ENCODE data around the gene MRPL55. TPM values are rescaled to one million over a fixed set of nuclear protein-coding genes. Genes with fewer than 3 reads are reported as not detected.

MRPL55 gene
- total and polyA plus RNA-seq, 2 of the 4 experiments (the other 2 are of a cell fraction): 48.9 to 95.4 TPM

DNA sequence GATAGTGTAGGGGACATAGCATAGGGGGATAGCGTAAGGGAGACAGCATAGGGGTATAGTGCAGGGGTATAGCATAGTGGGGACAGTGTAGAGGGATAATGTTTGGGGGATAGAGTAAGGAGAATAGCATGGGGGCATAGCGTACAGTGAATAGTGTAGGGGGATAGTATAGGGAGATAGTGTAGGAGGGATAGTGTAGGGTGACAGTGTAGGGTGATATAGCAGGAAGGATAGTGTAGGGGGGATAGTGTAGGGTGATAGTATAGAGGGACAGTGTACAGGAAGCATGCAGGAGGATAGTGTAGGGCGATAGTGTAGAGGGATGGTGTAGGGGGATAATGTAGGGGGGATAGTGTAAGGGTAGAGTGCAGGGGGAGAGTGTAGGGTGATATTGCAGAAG lies 38.2 kb downstream of the MRPL55 start:
- Histone ChIP-seq H3K4me1 (ENCODE audit: control insufficient read depth, insufficient read depth, low read length) (no peaks in the 10 kb centered on the region), H3K9ac (ENCODE audit: low read depth, low read length) (no peak overlapping the region), H3K14ac (replicated peaks; ENCODE audit: low read depth, low read length) (no peak overlapping the region), H4K20me1 (ENCODE audit: insufficient read depth, low read length) (peaks cover 12% of the 10 kb centered on the region), H3K4me3 (ENCODE audit: insufficient read depth, low read depth, low read length) (no peak overlapping the region), H4K5ac (ENCODE audit: low read depth, low read length) (no peak overlapping the region), H3K27ac (ENCODE audit: insufficient read depth, low read length) (no peak overlapping the region), H3K18ac (ENCODE audit: low read depth, low read length) (no peak overlapping the region), H2BK120ac (ENCODE audit: low read depth, low read length) (no peak overlapping the region), H2BK20ac (ENCODE audit: low read depth, low read length) (no peak overlapping the region), H3K36me3 (ENCODE audit: control insufficient read depth, insufficient read depth, low read length) (no peaks in the 10 kb centered on the region), H3K4ac (ENCODE audit: low read depth, low read length) (no peak overlapping the region), H2AK9ac (replicated peaks; ENCODE audit: low read depth, low read length, poor library complexity) (no peak overlapping the region), H3K79me1 (ENCODE audit: low read depth in 1 of 2, low read length in 2 of 2) (no peaks in the 10 kb centered on the region), H2AFZ (replicated peaks; ENCODE audit: low read length, poor library complexity) (no peak overlapping the region), H3K27me3 (ENCODE audit: control insufficient read depth, insufficient read depth, low read length) (peaks cover 31% of the 10 kb centered on the region), H3K23ac (ENCODE audit: low read depth, low read length) (no peak overlapping the region), H3K9me1 (ENCODE audit: insufficient read depth, low read length) (no peaks in the 10 kb centered on the region), H3K56ac (ENCODE audit: extremely low read depth, insufficient read depth, low read length) (no peak overlapping the region), H2AK5ac (ENCODE audit: low read depth, low read length) (no peak overlapping the region), H2BK15ac (ENCODE audit: low read depth, low read length) (no peak overlapping the region), H2BK5ac (ENCODE audit: low read depth, low read length, poor library complexity, severe bottlenecking) (no peak overlapping the region), H3K4me2 (ENCODE audit: low read depth, low read length) (no peak overlapping the region), H3K9me3 (ENCODE audit: control insufficient read depth, insufficient read depth, low read length) (no peaks in the 10 kb centered on the region), H4K8ac (ENCODE audit: low read depth in 2 of 2, low read length in 2 of 2) (no peak overlapping the region), H4K91ac (ENCODE audit: insufficient read depth, low read depth, low read length) (no peak overlapping the region)
- ATAC-seq (ENCODE audit: low read depth): no peak
- dilution Hi-C loops (cut with HindIII; ENCODE audit: low sequenced_read_pairs, unreplicated experiment) (no loop called here), intact Hi-C loops (cut with micrococcal nuclease) (no loop called here), in situ Hi-C loops (cut with MboI; ENCODE audit: low sequenced_read_pairs) (no loop called here)
- ChIA-PET POLR2A (ENCODE audit: unreplicated experiment) (no interaction called here), CTCF (no interaction called here)
- WGBS, 2 experiments (ENCODE audit: extremely low coverage in 2 of 2, insufficient read length in 1 of 2): 60 to 100% methylated on average over 2 to 3 of the region's 3 CpGs
- BruUV-seq (replicated peaks): no TSS peak
- DNase-seq: no peak
- no peak for TF ChIP-seq NFE2L2 (IDR thresholded peaks at IDR 0.05; ENCODE audit: low read depth, low read length)
- TF ChIP-seq MAZ (IDR thresholded peaks at IDR 0.05; ENCODE audit: borderline replicate concordance, low read depth, low read length): no peak
- TF ChIP-seq, protein P1, sequence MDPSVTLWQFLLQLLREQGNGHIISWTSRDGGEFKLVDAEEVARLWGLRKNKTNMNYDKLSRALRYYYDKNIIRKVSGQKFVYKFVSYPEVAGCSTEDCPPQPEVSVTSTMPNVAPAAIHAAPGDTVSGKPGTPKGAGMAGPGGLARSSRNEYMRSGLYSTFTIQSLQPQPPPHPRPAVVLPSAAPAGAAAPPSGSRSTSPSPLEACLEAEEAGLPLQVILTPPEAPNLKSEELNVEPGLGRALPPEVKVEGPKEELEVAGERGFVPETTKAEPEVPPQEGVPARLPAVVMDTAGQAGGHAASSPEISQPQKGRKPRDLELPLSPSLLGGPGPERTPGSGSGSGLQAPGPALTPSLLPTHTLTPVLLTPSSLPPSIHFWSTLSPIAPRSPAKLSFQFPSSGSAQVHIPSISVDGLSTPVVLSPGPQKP (IDR thresholded peaks at IDR 0.05; ENCODE audit: borderline replicate concordance, low read depth, low read length): no peak
- no peak for TF ChIP-seq BHLHE40 (IDR thresholded peaks at IDR 0.05; ENCODE audit: low read depth, low read length)
- no peak for TF ChIP-seq MAFK (IDR thresholded peaks at IDR 0.05; ENCODE audit: low read depth, low read length)
- TF ChIP-seq CHD1 (IDR thresholded peaks at IDR 0.05; ENCODE audit: low read depth, low read length): no peak
- TF ChIP-seq, protein P2, sequence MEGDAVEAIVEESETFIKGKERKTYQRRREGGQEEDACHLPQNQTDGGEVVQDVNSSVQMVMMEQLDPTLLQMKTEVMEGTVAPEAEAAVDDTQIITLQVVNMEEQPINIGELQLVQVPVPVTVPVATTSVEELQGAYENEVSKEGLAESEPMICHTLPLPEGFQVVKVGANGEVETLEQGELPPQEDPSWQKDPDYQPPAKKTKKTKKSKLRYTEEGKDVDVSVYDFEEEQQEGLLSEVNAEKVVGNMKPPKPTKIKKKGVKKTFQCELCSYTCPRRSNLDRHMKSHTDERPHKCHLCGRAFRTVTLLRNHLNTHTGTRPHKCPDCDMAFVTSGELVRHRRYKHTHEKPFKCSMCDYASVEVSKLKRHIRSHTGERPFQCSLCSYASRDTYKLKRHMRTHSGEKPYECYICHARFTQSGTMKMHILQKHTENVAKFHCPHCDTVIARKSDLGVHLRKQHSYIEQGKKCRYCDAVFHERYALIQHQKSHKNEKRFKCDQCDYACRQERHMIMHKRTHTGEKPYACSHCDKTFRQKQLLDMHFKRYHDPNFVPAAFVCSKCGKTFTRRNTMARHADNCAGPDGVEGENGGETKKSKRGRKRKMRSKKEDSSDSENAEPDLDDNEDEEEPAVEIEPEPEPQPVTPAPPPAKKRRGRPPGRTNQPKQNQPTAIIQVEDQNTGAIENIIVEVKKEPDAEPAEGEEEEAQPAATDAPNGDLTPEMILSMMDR (conservative IDR thresholded peaks at IDR 0.05; ENCODE audit: low read depth, low read length): no peak
- TF ChIP-seq CEBPB (IDR thresholded peaks at IDR 0.05; ENCODE audit: low read depth, low read length): no peak
- no peak for TF ChIP-seq RAD21 (IDR thresholded peaks at IDR 0.05; ENCODE audit: low read length)
- TF ChIP-seq MXI1 (IDR thresholded peaks at IDR 0.05; ENCODE audit: borderline replicate concordance, low read depth, low read length): no peak
